Ureter (tissue), 1 donor: ENCODE data around the gene PDE2A. TPM values are rescaled to one million over a fixed set of nuclear protein-coding genes. Genes with fewer than 3 reads are reported as not detected.

Source experiments
- DNase-seq: peaks from one replicate; pipeline ENCODE4 v3.0.0-alpha.2; 2020; ENCODE audit warnings: low spot score
- total RNA-seq: library from RNA; stranded (reverse); gene quantifications from one replicate; pipeline ENCODE4 v1.2.4, GENCODE V29; 2023
- donor health status: DM: yes; HTN: yes; CAD: no.

The PDE2A gene
- total RNA-seq, 1 donor from 2014 or later: 49.6 TPM

DNA sequence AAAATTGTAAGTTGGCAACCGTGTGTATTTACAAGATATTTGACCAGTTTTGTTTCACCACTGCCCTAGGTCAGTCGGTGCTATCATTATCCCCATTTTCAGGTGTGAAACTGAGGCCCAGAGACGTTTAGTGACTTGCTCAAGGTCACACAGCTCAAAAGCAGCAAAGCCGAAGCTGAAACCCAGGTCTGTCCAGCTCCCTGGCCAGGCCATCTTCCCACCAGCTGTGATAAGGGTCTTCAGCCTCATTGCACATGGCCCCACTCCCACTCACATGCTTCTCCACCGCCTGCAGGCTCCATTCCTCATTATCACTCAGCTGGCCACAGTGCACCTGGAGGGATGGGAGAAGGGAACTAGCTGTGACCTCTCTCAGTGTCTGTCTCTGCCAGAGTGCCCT, 83.2 kb downstream of the PDE2A start:
- no peak for DNase-seq

DNA sequence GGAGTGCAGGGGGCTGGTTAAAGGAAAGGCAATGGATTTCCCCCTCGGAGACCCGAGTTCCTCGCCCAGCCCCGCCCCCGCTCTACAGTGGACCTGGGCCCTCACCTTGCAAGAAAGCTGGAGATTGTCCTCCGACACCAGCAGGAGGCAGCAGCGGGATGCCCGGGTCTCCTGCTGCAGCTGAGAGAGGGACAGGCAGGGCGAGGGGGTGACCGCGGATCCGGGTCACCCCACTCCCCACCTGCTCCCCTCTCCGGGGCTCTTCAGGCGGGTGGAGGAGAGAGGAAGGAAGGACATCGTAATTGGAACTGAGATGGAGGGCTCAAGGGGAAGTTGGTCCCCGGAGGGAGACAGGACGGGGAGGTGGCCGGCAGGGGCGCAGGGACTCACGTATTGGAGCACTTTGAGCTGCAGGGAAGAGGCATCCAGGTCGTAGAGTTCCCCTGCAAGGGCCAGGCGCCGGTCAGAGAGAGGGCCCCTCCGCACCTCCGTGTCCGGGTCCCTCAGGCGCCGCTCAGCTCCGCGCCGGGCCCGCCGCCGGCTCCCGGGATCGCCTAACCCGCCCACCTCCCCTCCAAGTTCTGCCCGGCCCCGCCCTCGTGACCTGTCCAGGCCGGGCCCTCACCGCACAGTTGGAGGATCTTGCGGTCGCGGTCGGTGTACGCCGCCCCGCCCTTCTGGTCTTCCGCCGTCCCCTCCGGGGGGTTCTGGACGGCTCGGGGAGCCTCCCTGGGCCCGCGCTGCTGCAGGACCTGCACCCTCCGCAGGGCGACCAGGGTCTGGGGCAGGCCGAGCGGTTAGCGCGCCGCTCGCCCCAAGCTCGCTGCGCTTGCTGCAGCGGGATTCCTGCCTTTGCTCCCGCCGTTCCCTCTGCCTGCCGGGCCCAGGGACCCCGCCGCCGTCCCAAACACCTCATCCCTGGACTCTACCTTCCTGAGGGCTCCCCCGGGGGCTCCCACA, 84.1 kb downstream of the PDE2A start:
- DNase-seq: no peak

DNA sequence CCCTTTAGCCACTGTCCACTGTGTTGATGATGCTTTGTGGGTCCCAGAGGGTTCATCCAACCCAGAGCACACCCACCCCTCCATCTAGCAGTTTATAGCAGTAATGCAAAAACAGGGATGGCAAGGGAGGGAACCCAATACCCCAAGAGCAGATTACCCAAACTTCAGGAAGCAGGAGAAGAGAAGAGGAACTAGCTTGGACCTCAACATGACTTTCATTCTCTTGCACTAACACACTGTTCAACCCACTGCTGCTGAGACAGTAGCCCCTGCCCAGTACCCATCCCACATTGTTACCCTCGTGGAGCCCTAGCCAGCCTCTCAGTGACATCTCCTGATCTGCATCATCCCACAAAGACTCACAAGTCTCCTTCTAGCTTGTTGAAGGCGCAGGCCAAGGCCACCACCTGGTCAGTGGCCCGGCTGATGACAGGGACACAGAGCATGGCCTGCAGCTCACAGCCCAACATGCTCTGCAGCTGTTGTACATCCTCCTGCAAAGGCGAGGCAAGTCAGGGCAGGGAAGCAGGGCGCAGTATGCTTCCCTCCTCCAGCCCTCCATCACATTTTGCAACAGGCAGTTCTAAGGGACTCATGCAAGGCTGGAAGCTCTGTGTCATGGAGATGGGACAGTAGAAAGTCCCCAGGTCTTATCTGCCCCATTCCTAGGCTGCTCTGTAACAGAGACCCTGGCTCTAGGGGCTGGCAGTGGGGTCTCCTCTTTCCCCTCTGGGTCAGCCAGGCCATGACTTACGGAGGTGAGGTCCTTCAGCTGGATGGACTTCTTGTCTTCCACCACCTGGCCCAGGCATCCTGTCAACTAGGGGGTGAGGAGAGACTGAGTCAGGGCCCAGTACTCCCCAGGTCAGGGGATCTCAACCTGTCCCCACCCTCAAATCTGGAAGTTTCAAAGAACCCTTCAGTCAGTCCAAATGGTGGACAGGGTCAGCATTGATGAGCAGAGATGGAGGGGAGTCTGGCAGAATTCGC, 85.5 kb downstream of the PDE2A start:
- DNase-seq: no peak

DNA sequence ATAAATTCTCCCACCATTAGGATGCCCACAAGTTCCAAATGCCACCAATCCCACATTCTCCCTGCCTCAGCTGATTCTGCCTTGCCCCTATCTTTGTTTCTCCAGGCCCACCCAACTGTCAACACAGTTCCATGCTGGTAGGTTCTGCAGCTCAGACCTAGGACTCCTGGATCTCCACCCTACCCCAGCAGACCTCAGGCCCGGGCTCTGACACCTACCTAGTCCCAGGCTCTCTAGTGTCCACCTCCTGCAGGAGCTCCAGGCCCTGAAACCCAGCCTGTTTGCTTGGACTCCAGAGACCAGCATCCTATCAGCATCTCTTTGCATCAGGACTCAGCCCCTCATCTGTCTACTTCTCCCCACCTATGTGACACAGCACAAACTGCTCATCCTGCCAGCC, 86.5 kb downstream of the PDE2A start:
- DNase-seq: no peak

DNA sequence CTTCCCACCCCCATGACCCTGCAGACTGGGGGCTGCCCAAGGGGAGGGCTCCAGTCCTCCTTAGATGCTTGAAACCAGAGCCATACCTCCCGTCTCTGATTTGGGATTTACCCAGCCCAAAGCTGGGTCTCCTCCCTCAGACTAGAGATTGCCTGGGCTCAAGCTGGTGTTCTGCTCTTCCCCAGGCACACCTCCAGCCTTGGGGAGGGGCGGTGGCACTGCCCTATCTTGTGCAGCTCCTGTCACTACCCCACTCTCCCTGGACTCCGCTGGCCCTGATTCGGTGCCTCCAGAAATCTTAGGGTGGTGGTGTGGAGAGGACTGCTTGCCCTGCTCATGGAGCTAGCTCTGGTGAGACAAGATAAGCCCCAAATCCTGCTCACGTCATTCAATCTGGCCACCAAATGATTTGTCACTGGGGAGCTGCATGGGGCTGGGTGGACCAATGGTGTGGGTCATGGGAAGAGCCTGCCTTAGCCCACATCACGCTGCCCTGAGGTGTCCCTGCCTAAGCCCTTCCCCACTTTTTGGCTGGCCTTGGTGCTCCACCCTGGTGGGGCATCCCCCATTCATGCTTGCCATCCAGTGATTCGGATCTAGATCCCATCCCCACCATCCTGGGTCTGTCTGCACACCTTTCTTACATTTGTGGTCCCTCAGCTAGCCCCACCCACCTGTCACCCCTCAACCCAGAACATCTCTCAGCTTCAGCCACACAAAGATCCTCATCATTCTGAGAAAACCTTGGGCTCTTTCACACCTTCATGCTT, 87.7 kb downstream of the PDE2A start:
- DNase-seq: no peak

DNA sequence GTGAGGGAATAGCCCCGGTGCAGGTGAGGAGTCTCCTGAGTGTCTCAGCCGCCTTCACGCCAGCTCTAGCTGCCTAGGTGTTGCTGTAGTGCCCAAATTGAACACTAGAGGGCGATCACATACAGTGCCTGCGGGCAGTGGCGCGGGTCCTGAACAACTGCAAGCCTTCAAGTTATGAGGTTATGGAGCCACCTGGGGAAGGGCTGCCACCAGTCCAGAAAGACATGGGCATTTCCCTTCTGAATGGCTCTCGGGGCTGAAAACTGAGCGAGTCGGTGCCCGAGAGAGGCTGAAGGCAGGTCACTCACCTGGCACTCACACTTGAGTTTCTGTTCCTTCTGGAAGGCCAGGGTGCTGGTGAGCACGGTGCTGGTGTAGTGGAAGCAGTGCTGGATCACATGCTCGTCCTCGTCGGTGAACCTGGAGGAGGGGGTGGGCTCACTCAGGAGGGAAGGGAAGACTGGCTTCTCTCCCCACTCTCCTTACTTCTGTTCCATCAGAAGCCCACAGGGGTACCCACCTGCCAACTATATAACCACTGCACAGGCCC, 88.4 kb downstream of the PDE2A start:
- peak; percentile 64 for DNase-seq

DNA sequence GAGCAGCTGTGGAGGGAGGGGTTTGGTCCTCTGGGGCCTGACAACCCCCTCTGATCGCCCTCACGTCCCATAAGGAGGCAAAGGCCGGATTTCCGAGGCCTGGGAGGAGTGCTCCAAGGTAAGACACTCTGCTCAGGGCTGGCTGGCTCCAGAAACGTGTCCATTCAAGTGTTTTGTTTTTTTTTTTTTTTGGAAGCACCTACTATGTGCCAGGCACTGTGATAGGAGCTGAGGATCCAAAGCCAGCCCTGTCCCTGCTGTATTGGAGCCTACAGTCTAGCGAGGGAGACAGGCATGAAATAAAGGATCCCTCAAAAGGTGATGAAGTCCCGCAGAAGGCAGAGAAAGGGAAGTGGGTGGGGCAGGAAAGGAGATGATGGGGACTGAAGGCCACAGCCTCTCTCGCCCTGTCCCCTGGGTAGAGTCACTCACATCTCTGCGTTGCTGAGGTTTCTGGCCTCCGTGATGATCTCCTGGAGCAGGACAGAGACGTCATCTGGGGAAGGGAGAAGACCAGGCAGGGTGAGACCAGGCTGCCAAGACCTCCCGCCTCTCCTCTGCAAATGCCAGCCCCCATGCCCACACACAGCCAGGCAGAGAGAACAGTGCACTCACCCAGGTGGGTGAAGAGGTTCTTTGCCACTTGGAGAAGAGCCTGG, 89.2 kb downstream of the PDE2A start:
- DNase-seq: no peak

DNA sequence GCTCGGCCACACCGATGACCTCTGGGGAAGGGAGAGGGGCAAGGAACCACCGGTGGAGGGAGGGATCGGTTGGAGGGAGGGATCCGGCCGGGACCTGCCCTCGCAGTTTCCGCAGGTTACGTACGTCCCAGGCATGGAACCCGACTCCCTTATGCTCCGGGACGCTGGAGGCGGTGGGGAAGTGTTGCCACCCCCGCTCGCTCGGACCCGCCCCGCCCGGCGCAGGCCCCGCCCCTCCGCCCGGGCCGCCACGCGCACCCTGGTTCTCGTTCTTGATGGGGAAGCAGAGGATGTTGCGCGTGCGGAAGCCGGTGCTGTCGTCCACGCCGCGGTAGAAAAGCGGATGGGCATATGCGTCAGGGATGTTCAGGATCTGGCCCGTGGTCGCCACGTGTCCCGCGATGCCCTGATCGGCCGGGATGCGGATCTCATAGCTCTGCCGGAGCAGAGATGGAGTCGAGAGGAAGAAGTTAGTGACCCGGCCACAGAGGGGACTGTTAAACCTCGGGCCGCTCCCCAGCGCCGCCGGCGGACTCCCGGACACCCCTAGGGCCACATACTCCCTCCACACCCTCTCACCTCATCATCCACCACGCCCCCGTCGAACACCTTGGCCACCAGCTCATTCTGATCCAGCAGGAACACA, 89.8 kb downstream of the PDE2A start:
- DNase-seq: peak; percentile 67

DNA sequence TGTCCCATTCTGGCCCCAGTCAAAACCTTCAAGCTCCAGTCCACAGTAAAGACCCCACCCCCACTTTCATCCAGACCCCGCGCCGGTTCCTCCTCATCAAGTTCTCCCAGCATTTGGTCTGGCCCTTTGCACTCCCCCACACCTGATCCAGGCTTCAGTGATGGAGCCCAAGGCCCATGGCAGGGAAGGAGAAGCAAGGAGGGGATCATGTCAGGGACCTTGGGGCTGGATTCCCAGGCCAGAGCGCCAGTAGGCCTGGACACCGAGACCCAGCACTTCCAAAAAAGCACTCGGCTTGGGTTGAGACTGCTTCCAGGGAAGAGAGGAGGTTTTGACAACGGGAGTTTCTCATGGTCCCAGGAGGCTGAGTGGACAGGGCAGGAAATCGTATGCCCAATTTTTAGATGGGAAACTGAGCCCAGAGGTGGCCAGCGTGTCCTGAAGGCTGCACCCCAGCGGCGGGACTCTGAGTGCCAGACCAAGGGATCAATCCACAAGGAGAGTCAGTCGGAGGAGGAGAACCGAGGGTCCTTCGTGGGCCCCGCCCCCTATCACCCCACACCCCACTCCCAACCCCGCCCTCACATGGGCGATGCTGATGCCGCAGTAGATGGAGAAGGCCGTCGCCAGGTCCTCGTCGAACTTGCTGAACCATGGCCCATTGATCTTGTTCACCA, 90.5 kb downstream of the PDE2A start:
- no peak for DNase-seq

DNA sequence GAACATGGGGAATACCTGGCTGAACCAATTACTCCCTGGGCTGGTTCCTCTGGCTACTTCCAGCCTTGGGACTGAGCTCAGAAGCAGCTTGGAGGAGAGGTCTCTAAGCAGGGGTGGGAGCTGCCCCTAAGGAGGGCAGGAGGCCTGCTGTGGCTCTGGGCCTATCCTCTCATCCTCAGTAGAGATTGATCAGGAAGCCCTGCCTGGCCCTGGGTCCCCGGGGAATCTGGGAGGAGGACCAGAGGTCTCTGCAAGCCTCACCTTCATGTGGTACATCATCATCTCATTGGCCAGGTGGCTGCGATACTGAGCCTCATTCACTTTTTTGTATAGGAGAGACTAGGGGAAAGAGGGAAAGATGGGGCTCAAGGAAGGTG, 91.1 kb downstream of the PDE2A start:
- no peak for DNase-seq

DNA sequence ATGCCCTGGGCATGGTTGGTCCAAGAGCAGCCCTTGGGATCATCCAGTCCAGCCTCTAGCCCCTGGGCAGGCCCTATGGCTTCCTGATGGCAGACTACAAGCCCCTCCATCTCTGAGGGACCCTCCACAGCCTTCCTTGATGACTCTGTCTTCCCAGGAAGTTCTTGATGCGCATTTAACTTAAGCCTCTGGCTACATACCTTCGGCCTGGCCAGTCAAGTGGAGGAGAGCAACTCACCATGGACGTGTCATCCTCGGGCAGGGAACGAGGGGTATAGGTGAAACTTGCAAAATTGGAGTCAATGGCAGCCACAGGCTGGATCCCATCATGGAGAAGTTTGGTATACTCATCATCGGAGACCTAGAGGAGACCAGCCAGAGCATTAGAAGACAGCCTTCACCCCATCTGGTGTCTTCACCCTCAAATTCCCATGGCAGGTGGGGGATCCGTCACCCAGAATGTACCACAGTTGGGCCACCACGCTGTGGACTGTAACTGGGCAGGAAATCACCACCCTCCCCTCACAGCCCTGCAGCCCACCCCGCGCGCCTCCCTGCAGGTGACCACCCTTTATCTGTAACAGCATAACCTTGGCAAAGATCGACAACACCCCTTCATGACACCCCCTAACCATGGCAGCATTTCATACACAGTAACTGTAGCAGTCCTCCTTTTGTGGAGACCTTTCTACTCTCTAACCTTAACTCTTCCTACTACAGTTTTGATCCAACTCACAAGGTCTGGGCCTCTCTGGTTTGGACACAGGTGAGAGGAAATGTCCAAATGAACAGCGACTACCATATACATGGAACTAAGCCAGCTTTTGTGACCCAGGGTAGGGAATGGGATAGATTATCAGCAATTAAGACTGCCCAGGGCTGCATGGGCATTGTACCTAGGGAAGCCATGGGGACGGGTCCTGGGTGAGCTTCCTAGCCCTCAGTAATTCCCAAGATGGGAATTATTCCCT, 91.7 kb downstream of the PDE2A start:
- DNase-seq: no peak

DNA sequence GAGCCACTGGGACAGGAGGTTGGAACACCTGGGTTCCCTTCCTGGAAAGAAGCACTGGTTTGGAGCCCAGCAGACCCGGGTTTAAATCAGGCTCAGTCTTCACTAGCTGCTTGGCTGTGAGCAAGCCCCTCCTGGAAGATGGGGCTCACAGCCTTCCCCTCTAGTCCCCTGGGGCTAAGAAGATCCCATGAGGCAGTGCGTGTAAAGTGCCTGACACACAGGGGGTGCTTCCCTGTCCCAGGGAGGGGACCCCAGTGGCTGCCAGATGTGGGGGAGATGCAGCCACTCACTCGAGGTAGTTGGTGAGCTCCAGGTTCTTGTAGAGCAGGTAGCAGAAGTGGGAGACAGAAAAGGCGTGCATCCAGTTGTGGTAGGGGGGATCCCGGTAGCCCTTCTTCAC, 93.2 kb downstream of the PDE2A start:
- DNase-seq: no peak

DNA sequence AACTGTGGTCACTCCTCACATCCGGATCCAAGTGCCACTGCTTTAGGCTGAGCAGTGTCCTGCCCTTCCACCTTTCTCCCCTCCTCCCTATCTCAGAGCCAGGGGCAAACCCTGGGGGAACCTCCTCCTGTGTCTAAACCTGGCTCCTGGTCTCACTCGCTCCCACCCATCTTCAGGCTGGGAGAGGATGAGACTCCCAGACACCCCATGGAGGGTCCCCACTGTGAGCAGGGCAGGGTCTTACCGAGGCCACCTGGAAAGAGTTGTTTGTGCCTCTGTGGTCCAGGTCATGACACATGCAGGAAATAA, 93.6 kb downstream of the PDE2A start:
- DNase-seq: no peak

DNA sequence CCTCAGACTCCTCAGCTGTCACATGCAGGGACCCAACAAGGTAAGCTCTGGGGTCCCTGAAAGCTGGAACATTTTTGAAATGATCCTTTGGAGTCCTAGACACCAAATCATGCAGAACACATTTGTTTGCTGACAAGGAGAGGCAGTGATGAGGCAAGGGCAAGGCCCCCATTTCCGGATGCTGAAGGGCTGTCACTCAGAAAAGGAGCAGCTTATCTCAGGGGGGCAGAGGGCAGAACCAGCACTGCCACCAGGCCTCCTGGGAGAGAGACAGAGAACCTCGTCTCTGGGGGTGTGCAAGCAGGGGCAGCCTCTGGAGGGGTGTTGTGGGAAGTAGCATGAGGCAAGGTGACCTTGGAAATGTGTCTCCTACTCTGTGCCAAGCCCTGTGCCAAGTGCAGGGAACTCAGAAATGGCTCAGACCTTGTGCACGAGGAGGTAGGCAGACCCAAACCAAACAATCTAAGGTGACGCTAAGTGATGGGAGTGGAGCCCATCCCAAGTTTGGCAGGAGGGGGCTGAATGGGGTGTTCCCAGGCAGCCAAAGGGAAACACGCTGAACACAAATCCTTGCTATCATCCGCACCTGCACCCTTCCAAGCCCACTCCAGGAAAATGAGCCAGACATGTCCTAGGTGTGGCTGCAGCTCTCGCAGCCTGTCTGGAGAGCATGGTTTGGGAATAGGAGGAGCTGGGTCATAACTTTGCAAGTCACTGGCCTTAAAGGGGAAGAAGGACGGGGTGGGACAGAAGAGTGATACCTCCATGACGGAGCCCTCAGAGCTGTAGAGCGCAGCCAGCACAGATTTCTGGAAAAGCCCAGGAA, 94.2 kb downstream of the PDE2A start:
- no peak for DNase-seq

DNA sequence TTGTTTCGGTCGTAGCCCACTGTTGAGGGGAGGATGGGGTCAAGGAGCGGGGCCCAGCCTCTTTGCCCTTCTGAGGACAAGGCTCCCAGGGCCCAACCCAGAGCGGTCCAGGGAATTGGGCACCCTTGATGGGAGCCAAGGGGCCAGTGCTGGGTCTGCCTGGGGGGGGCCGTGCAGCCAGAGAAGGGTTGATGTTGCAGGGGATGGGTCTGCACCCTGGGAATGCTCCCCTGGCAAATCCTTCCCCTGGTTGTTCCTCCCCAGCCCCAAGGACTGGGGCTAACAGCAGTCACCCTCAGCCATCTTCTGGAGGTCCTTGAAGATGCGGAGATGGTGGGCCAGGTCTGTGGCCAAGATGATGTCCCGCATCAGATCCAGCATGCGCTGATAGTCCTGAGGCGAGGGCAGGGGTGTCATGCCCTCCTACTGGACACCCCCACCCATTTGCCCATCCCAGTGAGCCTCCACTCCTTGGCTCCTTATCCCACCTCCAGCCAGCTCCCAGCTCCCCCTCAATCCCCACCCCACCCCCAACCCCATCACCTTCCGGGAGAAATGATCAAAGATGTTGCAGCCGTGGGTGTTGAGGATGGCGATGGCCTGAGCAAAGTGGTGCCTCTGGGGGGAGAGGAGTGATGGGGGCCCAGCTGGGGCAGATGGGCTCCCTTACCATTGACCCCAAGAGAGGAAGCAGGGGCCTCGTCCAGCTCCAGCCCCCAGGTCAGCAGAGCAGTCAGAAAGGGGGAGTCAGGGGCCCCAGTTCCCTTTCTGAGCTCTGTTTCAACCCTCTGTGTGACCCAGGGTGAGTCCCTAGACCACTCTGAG, 95.0 kb downstream of the PDE2A start:
- no peak for DNase-seq

DNA sequence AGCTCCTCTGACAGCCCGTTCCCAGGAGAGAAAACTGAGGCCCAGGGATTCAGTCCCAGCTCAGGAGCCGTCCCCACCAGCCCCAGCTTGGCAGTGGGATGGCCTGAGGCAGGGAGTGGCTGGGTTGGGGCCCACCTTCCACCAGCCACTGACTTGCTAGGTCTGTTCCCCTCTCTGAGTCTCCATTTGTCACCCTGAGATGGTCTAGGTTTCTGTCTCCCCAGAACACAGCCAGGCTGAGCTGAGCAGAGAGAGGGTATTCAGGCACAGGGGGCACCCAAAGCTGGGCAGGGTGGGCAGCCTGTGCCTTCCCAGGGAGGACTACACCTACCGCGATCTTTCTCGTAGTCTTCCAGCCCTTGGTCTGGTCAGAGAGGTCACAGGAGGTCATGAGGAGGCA, 95.7 kb downstream of the PDE2A start:
- no peak for DNase-seq

DNA sequence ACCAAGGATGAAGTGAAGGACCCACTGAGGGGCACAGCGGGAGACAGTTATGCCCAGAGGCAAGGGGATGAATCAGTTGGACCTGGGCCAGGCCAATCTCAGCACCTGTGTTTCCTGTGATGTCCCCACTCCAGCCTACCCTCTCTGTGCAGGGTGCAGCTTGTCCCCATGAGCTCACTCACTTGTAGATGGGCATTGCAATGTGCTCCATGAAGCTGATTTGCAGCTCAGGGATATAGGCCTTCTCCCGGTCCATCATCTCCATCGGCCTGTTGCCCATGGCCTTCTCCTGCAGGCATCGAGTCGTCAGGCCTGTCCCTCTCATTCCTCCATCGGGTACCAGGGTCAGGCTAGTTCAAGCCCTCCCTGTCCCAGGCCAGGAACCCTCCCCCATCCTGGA, 96.2 kb downstream of the PDE2A start:
- no peak for DNase-seq
